Measurements from ENCODE around the gene TRPV2.
"Not testable (repeated sequence)": the region's sequence is repeated elsewhere in the genome, so short reads cannot be mapped to it uniquely, and the experiment has no call there.

Gene TRPV2

GRCh38 chr17:16439303-16439791, 24.0 kb downstream of the TRPV2 start:
- H3K4me3 ChIP-seq (ENCODE audit: low read depth, low read length), result peak overlapping the region; percentile 77
- no peak for TF ChIP-seq CTCF (IDR thresholded peaks at IDR 0.05; ENCODE audit: insufficient read depth, low read depth, low read length, missing control alignments)
- DNase-seq (ENCODE audit: low read depth), result peak; percentile 64

- no peak for TF ChIP-seq CTCF (IDR thresholded peaks at IDR 0.05; ENCODE audit: insufficient read depth, low read depth, low read length, missing control alignments)
- peak; percentile 61 for DNase-seq (ENCODE audit: low read depth)
- peak overlapping the region; percentile 77 for H3K4me3 ChIP-seq (ENCODE audit: low read depth, low read length)
Observed at GRCh38 chr17:16439811-16440351, 24.5 kb downstream of the TRPV2 start.

DNA sequence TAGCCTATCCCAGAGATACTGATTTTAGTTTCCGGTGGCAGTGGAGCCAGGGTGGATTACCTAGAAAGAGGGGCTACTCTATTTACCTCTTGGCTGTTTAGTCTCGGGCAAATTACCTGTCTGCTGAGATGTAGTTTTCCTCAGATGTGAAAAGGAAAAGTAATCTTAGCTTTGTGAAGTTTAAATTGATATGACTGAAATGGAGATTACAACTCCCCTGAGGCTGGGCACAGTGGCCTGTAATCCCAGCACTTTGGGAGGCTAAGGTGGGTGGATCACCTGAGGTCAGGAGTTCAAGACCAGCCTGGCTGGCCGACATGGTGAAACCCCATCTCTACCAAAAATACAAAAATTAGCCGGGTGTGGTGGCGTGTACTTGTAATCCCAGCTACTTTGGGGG, 25.0 kb downstream of the TRPV2 start:
- not testable (repeated sequence) for DNase-seq (ENCODE audit: low read depth)
- H3K4me3 ChIP-seq (ENCODE audit: low read depth, low read length), result peak overlapping the region; percentile 77

DNA sequence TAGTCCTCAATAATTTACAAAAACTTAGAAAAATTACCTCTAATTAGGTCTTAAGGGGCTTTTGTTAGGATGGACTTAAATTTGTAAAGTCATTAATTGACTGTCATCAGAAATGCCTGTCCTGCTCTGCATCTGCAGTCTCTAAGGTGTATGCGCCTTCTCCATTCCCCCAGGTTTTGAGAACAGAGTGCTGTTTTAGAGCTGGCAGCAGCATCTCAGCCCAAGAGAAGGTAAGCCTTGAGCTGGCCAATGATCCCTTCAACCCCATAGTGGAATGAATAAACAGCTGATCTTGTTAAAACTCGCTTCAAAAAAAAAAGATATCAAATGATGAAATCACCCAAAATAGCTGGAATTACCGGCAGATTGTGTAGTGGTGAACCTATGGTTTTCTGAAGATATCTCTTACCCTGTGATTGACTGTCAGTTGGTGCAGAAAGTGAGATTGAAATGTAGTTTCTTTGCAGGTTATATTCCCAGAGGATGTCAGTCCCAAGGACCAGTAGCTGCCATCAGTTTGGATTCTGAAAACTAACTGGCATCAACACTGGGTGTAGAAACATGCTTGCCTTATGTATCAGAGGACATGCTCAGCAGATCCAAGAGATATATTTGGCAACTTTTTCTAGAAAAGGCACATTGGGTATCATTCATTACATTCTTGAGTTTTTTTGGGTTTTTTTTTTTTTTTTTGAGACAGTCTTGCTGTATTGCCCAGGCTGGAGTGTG, 25.7 kb downstream of the TRPV2 start:
- no peak for DNase-seq (ENCODE audit: low read depth)
- peak overlapping the region; percentile 77 for H3K4me3 ChIP-seq (ENCODE audit: low read depth, low read length)
- no peak for TF ChIP-seq CTCF (IDR thresholded peaks at IDR 0.05; ENCODE audit: insufficient read depth, low read depth, low read length, missing control alignments)

- H3K4me3 ChIP-seq (ENCODE audit: low read depth, low read length), result peak overlapping the region; percentile 77
- DNase-seq (ENCODE audit: low read depth), result no peak
- no peak for TF ChIP-seq CTCF (IDR thresholded peaks at IDR 0.05; ENCODE audit: insufficient read depth, low read depth, low read length, missing control alignments)
Observed at GRCh38 chr17:16442141-16442540, 26.8 kb downstream of the TRPV2 start.

- peak; percentile 57 for DNase-seq (ENCODE audit: low read depth)
- peak overlapping the region; percentile 77; the same call in 1 of the 2 replicates for H3K4me3 ChIP-seq (ENCODE audit: low read depth, low read length)
- TF ChIP-seq CTCF (IDR thresholded peaks at IDR 0.05; ENCODE audit: insufficient read depth, low read depth, low read length, missing control alignments), result no peak
Observed at GRCh38 chr17:16442594-16443510, 27.5 kb downstream of the TRPV2 start.
